ENCODE results near the gene ASPG. TPM values are rescaled to one million over a fixed set of nuclear protein-coding genes. Genes with fewer than 3 reads are reported as not detected.

The ASPG gene
- total RNA-seq, 2 donors from 2014 or later = 0.14 to 0.35 TPM

- no peak for TF ChIP-seq CTCF (IDR thresholded peaks at IDR 0.05)
- Histone ChIP-seq H3K9me3 (no peaks in the 10 kb centered on the region), H3K4me3 (no peak overlapping the region), H3K36me3 (no peaks in the 10 kb centered on the region), H3K4me1 (ENCODE audit: control insufficient read depth in 1 of 2, low read depth in 2 of 2) (no peaks in the 10 kb centered on the region), H3K27me3 (replicated peaks; ENCODE audit: insufficient read depth) (no peaks in the 10 kb centered on the region), H3K27ac (no peak overlapping the region)
- DNase-seq (ENCODE audit: low spot score) (no peak), ATAC-seq (ENCODE audit: insufficient number of reproducible peaks, low FRiP score, low read depth) (no peak)
Measured at GRCh38 chr14:104149278-104149595, 63.7 kb downstream of the ASPG start.

GRCh38 chr14:104149617-104150135, 64.2 kb downstream of the ASPG start:
- DNase-seq (ENCODE audit: low spot score) = no peak
- no peak for ATAC-seq (ENCODE audit: insufficient number of reproducible peaks, low FRiP score, low read depth)
- Histone ChIP-seq H3K36me3 (no peaks in the 10 kb centered on the region), H3K4me3 (no peak overlapping the region), H3K27ac (no peak overlapping the region), H3K27me3 (replicated peaks; ENCODE audit: insufficient read depth) (no peaks in the 10 kb centered on the region), H3K4me1 (ENCODE audit: control insufficient read depth in 1 of 2, low read depth in 2 of 2) (no peaks in the 10 kb centered on the region), H3K9me3 (no peaks in the 10 kb centered on the region)
- no peak for TF ChIP-seq CTCF (IDR thresholded peaks at IDR 0.05)

- Histone ChIP-seq H3K4me3 (no peak overlapping the region), H3K27me3 (replicated peaks; ENCODE audit: insufficient read depth) (no peaks in the 10 kb centered on the region), H3K4me1 (ENCODE audit: control insufficient read depth in 1 of 2, low read depth in 2 of 2) (no peaks in the 10 kb centered on the region), H3K27ac (no peak overlapping the region), H3K9me3 (no peaks in the 10 kb centered on the region), H3K36me3 (no peaks in the 10 kb centered on the region)
- DNase-seq (ENCODE audit: low spot score) = no peak
- TF ChIP-seq CTCF (IDR thresholded peaks at IDR 0.05) = no peak
- no peak for ATAC-seq (ENCODE audit: insufficient number of reproducible peaks, low FRiP score, low read depth)
Measured at GRCh38 chr14:104150136-104151025, 64.9 kb downstream of the ASPG start.

DNA sequence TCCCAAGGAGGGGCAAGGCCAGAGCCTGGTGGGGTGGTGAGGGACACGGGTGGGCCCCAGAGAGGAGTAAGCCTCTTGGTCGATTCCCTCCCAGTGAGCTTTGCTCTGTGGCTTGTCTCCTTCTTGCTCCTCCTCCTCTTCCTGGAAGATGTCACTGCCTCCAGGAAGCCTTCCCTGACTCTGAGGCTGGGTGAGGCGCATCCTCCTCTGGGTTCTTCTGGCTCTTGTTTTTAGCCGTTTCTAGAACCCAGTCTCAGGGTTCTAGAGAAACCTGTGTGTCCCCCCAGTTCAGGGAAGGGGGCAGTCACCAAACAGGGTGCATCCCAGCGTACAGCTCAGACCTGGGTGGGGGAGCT, 65.5 kb downstream of the ASPG start:
- TF ChIP-seq CTCF (IDR thresholded peaks at IDR 0.05) = no peak
- Histone ChIP-seq H3K36me3 (no peaks in the 10 kb centered on the region), H3K4me1 (ENCODE audit: control insufficient read depth in 1 of 2, low read depth in 2 of 2) (no peaks in the 10 kb centered on the region), H3K9me3 (no peaks in the 10 kb centered on the region), H3K4me3 (no peak overlapping the region), H3K27ac (no peak overlapping the region), H3K27me3 (replicated peaks; ENCODE audit: insufficient read depth) (no peaks in the 10 kb centered on the region)
- DNase-seq (ENCODE audit: low spot score) (no peak), ATAC-seq (ENCODE audit: insufficient number of reproducible peaks, low FRiP score, low read depth) (no peak)

GRCh38 chr14:104151566-104152245, 66.2 kb downstream of the ASPG start:
- DNase-seq (ENCODE audit: low spot score) = no peak
- no peak overlapping the region for H3K27ac ChIP-seq

More at GRCh38 chr14:104151566-104152245, 66.2 kb downstream of the ASPG start:
- ATAC-seq (ENCODE audit: insufficient number of reproducible peaks, low FRiP score, low read depth) = no peak
- no peaks in the 10 kb centered on the region for H3K27me3 ChIP-seq (replicated peaks; ENCODE audit: insufficient read depth)
- H3K4me3 ChIP-seq = no peak overlapping the region
- no peaks in the 10 kb centered on the region for H3K36me3 ChIP-seq
- no peaks in the 10 kb centered on the region for H3K9me3 ChIP-seq
- TF ChIP-seq CTCF (IDR thresholded peaks at IDR 0.05) = no peak
- H3K4me1 ChIP-seq (ENCODE audit: control insufficient read depth in 1 of 2, low read depth in 2 of 2) = no peaks in the 10 kb centered on the region

Data from thoracic aorta (tissue), 2 donors.